ENCODE measurements around the gene ERCC5. TPM values are rescaled to one million over a fixed set of nuclear protein-coding genes. Genes with fewer than 3 reads are reported as not detected.

The ERCC5 gene
- total RNA-seq, 1 donor from 2014 or later, result 43.8 TPM

DNA sequence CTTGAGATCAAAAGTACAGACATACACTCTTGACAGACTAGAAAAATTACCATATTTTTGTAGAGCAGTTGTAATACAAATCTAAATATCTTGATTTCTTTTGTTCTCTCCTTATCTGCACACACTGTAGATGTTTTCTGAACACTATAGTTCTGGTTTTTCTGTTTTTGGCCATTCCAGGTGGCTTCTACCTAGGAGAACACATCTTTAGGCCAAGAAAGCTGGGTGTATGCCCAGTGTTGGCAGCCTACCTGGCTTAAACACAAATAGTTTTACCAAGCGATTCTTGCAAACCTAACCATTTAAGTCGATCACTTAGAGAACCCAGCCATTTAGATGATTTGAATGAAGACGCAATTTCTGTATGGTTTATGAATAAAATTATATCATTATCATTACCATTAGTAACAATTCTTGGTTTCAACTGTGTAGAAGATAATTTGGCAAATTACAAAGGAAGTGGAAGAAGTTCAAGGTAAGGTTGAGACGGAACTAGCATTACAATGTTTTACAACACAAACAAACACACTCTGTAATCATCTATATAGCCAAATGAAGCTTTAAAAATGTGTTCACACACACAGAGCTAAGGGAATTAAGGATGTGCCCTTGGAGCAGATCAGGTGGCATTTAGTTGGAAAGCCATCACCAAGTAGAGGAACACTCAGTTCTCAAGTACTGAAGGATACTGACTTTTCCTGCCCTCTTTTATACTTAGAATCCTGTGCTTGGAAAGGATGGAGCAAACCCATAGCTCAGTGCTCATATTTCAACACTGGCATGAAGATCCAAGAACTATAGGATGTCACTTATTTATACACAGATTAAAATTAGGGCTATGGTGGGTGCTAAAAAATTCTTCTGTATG, 36.2 kb downstream of the ERCC5 start:
- no peak for DNase-seq (ENCODE audit: low spot score)

DNA sequence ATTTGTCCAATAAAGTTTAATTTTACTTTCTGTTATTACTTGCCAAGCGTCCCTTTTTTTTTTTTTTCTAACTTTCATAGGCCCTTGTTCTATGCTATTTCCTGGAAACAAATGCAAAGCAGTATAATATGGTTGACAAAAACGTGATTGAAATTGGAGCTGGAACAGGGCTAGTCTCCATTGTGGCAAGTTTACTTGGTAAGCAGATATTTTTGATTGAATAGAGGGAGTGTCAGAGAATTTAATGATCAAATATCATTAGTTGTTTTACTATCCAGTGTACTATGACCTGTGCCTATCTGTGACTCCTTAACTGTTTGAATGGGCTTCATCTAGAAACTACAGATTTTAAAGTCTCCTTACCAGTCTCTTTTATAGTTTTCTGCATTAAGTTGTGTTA, 46.7 kb downstream of the ERCC5 start:
- DNase-seq (ENCODE audit: low spot score), result no peak

DNA sequence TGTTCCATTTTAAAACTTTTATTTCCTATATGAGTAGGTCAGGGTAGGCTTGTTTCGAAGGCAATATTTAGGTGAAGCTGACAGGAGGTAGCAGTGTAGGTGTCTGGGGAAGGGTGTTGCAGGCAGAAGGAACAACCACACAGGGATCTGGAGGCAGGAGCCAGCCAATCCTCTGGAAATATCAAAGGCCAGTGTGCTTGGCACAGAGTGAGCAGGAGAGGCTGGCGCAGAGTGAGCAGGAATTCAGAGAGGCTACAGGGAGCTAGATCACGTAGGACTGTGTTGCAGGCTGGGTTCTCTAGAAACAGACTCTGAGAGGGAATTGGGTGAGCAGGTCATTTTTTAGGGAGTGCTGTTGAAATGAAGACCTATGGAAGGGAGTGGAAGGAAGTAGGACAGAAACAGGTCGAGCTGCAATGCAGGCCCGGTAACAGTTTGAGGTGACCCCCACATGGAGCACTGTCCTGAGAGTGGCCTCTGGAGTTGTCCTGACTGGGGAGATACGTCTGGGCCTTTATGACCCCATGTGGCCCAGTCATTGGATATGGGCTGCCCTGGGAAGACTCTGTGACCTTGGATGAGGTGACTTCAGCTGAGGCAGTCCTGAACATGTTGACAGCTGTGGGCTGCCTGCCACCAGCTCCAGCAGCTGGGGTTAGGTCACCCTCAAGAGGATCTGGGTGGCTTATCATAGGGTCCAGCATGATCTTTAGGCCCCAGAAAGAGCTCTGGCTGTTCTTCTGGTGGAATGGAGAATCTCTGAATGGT, 51.7 kb downstream of the ERCC5 start:
- DNase-seq (ENCODE audit: low spot score), result no peak

DNA sequence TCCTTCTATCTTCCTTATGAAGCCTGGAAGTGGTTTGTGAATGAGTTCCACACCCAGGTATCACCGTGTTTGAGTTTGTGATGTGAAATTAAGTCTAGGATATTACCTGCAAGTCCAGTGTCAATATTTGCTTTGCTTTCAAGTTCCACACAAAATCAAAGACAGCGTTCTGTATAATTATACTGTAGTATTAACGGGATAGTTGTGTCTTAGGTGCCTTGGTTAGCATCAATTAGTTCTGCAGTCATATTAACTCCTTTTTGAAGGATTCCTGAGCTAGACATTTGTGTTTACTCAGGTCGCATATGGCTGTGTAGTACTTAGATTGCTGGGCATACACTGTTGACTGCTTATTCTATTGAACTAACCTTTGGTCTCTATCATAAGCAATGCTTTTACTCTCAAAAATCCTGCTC, 54.4 kb downstream of the ERCC5 start:
- DNase-seq (ENCODE audit: low spot score), result no peak

DNA sequence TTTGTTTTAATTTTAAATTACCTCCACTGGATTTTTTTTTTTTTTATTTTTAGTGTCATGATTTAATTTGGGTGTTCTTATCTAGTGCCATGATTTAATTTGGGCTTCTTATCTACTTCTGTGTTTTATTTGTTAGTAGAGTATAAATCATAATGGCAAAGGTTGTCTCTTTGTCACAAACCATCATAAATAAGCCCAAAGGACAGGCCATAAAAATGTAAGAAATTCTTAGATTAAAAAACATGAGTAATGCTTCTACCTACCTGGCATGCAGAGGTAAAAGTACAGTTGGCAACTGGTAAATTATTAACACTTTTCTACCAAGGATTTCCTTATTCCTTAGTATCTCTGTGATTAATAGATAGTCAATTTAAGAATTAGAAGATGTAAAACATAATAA, 55.2 kb downstream of the ERCC5 start:
- DNase-seq (ENCODE audit: low spot score), result no peak

DNA sequence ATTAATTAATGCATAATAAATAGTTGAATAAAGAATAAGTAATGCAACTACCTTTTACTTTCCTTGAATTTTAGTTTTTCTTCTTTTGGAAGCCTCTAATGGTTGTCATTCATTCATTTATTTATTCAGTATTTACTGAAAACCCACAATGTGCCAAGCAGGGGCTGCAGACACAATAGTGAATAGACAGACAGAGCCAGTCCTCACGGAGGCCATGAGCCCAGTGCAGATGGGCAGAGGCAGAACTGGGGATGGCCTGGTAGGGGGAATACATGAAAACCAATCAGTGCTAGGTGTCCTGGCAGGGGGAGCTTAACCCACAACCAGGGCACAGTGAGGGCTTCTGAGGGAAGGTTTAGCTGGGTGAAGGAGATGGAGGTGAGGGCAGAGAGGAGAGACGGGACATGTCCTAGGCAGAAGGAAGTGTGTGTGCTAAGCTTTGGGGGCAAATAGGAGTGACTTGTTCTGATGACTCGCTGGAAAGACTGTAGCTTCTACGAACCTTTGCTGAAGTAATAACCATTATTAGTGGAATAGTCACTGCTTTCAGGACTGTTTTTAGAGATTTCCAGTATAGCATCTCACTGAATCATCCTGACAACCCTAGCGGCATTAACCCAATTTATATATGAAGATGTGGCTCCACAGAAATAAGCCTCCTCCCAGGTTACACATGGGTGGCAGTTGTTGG, 55.9 kb downstream of the ERCC5 start:
- DNase-seq (ENCODE audit: low spot score), result no peak

DNA sequence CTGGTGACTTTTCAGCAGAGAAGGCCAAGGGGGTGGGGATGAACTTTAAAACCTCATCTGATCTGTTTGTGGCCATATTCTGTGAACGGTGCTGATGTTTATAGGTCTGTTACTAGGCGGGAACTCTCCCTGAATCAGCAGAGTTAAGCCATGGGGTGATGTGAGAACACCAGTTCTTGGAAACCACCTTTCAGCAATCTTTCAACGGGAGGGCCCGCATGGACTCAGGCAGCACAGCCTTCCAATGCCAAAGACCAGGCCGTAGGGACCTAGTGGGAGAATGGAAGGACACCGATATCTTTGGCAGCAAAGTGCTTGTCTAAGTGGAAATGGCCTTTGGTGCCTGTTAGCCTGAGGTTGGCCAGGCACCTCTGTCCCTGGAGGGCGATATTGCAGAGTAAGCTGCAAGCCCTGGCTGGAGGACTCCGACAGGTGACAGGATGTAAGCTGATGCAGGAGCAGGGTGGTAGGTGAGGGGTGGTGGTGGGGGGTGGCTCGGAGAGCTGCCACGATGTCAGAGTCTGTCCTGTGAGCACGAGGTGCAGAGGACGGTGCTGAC, 57.0 kb downstream of the ERCC5 start:
- no peak for DNase-seq (ENCODE audit: low spot score)

DNA sequence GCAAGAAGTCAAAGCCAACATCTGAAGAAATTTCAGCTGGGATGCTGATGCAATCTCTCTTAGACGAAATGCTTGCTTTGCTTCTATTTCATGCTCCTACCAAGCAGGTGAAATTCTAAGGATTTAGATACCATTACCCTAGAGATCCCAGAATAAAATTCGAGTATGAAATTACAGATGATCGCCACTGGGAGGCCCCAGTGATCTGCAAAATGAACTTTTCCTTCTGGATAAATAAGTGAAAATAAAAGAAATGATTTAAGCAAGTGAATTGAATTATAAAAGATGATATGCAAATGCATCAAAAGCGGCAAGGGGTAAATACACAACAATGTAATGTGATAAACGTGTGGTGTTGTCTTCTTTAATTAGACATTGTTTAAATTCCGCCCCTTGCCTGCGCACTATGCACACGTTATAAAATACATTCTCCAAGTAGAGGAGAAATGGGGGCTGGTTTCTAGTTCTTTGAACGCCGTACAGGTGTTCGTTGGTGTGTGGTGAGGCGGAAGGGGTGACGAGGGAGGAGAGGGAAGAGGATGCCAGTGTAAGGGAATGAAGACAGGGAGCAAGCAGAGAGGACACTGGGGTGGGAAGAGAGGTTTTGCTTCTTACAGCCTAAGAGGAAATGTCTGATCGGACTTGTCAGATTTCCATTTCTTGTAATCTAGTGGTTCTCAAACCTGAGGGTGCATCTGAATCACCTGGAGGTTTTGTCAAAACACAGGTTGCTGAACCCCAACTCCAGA, 58.0 kb downstream of the ERCC5 start:
- DNase-seq (ENCODE audit: low spot score), result no peak

DNA sequence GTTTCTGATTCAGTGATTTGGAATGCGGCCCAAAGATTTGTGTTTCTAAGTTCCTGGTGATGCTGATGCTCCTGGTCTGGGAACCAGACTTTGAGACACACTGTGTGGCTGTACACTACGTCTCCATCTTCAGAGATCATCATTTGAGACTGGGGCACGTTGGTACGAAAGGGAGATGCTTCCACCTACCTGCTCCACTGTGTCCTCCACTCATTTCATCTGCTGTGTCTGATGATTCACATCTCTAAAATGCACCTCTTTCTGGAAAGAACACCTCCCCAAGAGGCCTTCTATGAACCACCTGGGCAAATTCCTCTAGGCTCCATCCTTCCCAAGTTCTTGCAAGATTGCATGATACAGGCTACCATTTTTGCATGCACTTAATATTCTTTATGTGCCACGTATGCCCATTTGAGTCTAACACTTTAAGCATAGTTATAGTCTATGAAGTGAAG, 58.6 kb downstream of the ERCC5 start:
- no peak for DNase-seq (ENCODE audit: low spot score)

DNA sequence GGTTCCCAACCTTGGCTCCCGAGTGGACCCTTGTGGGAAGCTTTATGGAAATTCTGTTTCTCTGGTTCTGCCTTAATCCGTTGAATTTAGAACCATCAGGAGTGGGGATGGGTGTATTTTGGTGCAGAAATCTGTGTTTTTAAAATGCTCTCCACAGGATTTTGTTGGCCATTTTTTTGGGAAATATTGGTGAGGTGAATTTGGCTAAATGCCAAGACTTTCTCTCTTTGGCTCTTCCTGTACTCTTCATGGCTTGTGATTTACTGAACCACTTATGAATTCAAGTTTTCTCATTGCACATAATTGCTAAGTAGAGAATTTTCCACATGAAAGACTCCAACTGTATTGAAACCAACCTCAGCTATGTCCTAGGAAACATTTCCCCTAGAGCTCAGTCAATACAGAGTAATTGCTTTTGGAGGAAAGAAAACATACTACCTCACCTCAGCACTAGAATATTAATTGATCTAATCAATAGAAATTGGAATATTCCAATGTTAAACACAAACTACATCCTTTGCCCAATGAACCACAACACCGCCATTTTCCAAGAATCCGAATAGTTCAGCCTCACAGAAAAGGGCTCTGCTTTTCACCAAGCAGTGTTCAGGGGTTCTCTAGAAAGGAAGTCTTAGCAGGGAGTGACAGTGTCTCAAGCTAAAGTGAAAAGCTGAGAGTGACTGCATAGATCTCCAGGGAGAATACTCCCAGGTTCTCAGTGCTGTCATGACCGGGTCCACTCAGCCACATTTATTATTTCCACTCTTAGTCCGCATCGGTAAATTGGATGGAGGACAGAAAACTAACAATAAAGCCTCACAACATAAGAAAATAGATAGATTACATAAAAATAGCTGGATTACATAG, 60.3 kb downstream of the ERCC5 start:
- no peak for DNase-seq (ENCODE audit: low spot score)

DNA sequence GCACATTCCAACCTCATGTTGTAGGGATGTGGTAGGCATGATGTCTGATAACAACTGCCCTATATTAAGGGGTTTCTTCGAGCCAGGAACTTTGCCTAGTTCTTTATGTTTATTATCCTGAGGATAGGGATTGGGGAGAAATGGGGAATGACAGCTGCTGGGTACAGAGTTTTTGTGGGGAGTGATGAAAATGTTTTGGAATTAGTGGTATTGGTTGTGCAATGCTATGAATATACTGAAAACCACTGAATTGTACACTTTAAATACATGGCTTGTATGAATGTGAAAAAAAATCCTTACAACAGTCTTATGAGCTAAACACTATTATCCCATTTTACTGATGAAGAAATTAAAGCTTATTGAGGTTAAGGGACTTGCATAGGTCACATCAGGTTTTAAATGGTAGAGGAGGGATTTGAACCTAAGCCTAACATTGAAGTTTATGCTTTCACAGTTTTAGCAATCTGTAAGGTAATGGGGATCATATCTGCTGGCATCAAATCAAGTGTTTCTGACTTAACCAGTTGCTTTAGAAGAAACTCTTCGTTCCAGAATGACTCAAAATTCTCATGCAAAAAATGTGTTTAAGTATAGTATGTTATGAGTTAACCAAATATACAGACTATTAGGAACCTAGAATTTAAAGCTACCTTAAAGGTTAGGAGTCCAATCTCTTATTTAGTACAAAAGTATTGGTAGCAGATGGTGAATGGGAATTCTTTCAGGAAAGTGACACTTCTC, 61.4 kb downstream of the ERCC5 start:
- DNase-seq (ENCODE audit: low spot score), result no peak

DNA sequence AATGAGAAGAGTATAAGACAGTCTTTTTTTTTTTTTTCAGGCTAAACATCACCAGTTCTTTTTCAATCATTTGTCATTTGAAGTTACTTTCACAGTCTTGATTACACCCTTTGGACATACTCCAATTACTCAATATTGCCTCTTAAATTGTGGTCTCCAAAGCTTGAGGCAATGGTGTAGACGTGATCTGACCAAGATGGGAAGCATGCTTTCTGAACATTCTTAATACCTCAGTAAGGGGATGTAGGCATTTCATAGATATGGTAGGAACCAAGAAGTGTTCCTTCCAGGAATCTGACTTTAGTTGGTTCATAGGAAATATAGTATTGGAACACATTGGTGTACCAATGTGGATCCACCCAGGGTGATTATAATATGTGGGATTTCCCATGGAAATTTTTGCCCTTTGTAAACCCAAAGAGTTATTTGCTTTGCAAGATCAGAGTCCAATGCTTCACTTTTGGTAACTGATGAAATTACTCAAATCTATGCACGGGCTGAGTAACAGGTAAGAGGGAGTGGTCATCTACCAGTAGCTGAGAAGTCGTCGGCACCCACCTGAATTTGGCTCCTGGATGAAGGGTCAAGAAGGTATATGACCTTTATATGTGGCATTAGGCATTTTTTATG, 62.2 kb downstream of the ERCC5 start:
- no peak for DNase-seq (ENCODE audit: low spot score)

DNA sequence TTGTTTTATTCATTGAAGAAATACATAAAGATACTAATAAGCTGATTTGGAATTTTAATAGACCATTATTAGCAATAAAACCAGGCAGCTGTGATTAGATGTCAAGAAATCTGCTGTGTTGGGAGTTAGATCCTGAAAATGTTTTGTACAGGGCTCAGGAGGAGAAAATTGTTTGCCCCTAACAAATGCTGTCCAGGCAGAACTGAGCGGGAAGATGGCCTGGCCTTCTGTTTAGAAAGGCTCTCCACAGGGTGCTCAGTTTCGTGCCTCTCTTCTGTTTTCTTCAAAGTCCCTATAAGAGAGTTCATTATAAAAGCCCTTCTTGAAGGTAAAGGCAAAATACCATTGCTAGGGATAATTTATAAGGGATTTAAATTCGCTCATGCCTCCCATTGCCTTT, 64.1 kb downstream of the ERCC5 start:
- DNase-seq (ENCODE audit: low spot score), result no peak

DNA sequence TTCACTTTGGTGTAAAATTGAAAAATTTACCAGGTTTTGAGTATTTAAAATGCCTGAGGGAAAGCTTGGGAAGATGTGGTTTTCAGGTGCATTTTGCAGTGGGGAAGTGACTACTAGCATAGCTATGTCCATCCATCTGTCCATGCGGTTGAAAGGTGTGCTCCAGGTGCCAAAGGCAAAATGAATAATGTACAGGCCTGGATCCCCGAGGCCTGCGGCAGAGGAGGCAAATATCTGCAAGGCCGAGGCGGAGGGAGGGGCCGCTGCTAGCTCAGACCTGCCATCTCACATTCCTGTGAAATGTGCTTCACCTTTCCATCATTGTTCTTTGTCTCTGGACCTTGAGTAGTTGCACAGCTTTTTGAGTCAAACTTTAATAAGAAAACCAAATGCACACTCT, 65.5 kb downstream of the ERCC5 start:
- no peak for DNase-seq (ENCODE audit: low spot score)

DNA sequence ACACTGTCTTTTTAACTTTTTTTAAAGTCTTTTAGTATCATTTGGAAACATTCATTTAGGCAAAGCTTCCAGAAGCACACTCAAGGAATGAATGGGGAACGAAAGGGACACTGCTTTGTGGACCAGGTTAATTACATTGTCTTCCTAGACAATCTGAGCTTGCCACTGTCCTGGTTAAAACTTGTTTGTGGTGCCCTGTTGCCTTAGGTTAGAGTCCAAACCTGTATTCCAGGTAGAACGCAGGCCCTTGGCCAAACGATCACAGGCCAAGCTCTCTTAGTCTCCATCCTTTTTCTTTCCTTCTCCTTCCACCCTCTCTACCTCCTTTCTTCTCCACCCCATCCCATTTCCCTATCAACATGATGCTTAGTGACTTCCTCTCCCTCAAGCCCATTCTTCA, 66.8 kb downstream of the ERCC5 start:
- DNase-seq (ENCODE audit: low spot score), result no peak

DNA sequence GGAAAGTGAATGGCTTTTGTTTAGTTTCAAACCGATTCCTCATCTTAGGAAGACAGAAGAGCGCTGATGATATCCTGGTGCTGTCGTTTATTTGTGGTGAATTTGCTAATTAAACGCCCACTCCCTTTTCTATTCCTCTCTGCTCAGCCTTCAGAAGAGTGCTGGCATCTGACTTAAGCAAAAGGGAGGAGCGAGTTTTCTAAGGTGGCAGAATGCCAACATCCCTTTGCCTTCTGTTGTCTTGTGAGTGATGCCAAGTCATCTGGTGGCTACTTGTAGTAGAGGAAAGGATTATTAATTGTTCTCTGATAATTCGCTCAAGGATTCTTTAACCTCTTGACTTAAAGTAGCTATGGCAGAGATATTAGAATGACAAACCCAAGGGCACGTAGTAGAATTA, 68.1 kb downstream of the ERCC5 start:
- no peak for DNase-seq (ENCODE audit: low spot score)

DNA sequence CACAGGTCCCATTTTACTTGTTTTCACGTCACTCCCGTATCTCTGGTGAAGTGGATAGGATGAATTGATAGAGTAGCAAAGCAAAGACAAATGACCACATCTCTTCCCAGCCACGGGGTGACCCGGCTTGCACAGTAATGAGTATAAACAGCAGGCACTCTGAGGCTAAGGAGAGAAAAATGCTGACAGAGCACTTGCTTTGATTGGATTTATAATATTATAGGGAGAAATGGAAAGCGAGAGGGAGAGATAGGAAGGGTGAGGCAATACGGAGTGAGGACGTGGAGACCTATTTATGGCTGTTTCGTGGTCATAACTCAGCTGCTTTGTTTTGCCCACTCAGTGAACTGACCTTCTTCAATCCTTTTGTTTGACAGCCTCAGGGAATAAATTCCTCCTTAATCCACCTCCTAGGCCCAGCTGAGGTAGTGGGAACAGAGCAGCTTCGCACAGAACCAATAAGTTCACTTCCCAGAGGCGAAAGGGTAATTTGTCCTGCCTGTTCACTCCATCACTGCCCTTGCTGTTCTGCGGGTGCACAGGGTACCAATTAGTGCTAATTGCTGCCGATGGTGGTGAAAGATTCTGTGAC, 68.6 kb downstream of the ERCC5 start:
- no peak for DNase-seq (ENCODE audit: low spot score)

DNA sequence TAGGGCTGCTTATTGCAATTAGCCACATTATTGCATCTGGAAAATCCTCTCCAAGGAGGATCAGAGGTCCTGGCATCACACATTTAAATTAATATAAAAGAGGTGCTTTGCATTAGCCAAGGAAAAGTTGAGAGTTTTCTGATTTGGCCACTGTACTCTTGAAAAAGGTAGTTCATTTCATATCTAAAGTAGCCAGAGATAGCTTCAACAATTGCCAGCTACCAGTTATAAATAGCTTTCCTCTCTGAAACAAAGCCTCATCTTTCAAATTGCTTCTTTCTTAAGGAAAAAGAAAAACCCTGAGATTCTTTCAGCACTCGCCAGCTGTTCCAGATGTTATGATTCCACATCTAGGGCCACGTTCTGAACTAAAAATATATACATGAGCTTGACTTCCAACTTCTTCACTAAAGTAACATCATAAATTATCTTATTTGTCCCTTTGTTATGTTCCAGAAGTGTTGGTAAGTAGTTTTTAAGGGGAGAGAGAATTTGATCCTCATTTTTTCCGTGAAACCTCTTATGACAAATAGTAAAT, 69.6 kb downstream of the ERCC5 start:
- no peak for DNase-seq (ENCODE audit: low spot score)
